ENCODE measurements around the gene ENPP7.

DNA sequence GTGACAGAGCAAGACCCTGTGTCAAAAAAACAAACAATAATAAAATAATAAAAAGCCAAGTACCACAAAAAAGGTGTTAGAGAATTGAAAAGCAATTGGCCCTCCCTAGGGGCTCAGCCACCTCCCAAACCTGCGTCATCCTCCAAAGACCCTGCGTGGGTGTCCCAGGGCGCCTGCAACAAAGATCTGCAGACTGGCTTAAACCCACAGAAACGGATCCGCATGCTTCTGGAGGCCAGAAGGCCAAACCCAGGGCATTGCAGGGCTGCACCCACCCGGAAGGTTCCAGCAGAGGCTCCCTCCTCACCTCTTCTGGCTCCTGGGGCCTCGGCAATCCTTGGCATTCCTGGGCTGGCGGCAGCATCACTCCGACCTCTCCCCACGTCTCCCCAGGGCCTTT, 1.5 kb downstream of the ENPP7 start:
- TF ChIP-seq, protein P1, sequence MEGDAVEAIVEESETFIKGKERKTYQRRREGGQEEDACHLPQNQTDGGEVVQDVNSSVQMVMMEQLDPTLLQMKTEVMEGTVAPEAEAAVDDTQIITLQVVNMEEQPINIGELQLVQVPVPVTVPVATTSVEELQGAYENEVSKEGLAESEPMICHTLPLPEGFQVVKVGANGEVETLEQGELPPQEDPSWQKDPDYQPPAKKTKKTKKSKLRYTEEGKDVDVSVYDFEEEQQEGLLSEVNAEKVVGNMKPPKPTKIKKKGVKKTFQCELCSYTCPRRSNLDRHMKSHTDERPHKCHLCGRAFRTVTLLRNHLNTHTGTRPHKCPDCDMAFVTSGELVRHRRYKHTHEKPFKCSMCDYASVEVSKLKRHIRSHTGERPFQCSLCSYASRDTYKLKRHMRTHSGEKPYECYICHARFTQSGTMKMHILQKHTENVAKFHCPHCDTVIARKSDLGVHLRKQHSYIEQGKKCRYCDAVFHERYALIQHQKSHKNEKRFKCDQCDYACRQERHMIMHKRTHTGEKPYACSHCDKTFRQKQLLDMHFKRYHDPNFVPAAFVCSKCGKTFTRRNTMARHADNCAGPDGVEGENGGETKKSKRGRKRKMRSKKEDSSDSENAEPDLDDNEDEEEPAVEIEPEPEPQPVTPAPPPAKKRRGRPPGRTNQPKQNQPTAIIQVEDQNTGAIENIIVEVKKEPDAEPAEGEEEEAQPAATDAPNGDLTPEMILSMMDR (IDR thresholded peaks at IDR 0.05): no peak
- no peak for TF ChIP-seq POLR2A (IDR thresholded peaks at IDR 0.05)
